GM10266 (cell line): Measurements from ENCODE around the gene AAMP.
"Not testable (repeated sequence)": the region's sequence is repeated elsewhere in the genome, so short reads cannot be mapped to it uniquely, and the experiment has no call there.

Experiments
- DNase-seq: peaks from one replicate; pipeline ENCODE4 v3.0.0; 2012; ENCODE audit errors: extremely low spot score
- TF ChIP-seq, protein P1 (sequence below): IDR thresholded peaks from 2 replicates; pipeline ENCODE4 v1.5.1; 2012; ENCODE audit warnings: mild to moderate bottlenecking, low read depth; ENCODE audit not compliant: control insufficient read depth, insufficient read depth; ENCODE audit errors: missing control alignments

The AAMP gene

DNA sequence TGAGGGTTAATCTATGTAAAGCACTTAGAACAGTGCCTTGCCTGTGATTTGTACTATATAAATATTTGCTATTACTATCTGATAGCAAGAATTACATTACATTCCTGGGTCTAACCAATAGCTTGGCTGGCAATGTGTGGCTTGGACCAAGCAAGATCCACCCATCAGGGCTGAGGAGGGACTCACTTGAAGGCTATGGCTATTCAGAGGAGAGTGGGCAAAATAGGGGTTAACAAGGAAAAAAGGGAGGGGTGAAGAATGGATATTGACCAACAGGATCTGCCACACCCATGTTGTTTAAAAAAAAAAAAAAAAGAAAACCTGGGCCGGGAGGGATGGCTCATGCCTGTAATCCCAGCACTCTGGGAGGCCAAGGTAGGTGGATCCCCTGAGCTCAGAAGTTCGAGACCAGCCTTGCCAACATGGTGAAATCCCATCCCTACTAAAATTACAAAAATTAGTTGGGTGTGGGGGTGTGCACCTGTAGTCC, 42.4 kb upstream of the AAMP start:
- TF ChIP-seq, protein P1, sequence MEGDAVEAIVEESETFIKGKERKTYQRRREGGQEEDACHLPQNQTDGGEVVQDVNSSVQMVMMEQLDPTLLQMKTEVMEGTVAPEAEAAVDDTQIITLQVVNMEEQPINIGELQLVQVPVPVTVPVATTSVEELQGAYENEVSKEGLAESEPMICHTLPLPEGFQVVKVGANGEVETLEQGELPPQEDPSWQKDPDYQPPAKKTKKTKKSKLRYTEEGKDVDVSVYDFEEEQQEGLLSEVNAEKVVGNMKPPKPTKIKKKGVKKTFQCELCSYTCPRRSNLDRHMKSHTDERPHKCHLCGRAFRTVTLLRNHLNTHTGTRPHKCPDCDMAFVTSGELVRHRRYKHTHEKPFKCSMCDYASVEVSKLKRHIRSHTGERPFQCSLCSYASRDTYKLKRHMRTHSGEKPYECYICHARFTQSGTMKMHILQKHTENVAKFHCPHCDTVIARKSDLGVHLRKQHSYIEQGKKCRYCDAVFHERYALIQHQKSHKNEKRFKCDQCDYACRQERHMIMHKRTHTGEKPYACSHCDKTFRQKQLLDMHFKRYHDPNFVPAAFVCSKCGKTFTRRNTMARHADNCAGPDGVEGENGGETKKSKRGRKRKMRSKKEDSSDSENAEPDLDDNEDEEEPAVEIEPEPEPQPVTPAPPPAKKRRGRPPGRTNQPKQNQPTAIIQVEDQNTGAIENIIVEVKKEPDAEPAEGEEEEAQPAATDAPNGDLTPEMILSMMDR = no peak
- DNase-seq = no peak

DNA sequence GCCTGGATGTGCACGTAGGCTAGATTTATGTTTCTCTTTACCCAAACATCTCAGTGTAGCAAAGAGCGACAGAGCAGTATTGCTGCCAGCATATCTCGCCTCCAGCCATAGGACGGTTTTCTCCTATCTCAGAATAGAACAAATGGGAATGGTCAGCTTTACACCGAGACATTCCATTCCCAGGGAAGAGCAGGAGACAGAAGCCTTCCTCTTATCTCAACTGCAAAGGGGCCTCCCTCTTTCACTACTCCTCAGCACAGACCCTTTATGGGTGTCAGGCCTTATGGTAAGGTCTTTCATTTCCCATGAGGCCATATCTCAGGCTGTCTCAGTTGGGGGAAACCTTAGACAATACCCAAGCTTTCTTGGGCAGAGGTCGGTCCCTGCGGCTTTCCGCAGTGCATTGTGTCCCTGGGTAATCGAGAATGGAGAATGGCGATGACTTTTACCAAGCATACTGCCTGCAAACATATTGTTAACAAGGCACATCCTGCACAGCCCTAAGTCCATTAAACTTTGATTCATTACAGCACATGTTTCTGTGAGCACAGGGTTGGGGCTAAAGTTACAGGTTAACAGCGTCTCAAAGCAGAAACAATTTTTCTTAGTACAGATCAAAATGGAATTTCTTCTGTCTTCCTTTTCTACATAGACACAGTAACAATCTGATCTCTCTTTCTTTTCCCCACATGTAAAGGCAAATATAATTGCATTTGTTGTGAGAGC, 41.8 kb upstream of the AAMP start:
- not testable (repeated sequence) for DNase-seq

DNA sequence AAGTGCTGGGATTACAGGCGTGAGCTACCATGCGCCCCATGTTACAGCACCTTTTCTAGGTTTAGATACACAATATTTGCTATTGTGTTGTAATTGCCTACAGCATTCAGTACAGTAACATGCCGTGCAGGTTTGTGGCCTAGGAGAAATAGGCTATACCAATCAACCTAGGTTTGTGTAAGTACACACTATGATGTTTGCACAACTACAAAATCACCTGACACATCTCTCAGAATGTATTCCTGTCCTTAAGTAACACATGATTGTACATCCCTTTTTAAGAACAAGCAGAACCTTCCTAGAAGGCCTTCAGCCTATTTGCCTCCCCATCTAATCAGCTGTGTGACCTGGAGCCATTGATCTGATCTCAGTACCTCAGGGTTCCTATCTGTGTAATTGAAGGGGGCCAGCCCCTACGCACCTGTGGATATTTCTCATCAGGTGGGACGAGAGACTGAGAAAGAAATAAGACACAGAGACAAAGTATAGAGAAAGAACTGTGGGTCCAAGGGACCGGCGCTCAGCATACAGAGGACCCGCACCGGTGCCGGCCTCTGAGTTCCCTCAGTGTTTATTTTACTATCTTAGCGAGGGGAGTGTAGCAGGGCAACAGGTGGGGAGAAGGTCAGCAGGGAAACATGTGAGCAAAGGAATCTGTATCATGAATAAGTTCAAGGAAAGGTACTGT, 41.1 kb upstream of the AAMP start:
- TF ChIP-seq, protein P1 = no peak

DNA sequence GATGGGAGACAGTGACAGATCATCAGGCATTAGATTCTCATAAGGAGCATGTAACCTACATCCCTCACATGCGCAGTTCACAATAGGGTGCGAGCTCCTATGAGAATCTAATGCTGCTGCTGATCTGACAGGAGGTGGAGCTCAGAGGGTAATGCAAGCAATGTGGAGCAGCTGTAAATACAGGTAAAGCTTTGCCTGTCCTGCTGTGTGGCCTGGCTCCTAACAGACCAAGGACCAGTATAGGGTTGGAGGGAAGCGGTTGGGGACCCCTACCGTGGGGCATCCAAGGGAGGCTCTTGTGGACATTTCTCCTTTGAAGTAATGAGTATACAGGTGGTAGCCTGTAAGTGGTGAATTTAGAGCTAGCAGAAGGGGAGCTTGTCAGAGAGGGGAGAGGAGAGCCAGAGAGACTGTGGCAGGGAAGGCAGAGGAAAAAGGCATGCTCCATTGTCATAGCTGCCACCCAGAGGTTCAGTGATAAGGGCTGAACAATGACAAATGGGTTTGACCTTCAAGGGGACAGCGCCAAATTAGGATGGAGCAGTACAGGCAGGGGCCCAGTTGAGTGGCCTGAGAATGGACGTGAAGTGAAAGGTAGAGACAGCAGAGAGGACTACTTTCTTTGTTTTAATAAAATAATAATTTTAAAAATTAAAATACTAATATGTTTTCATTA, 37.6 kb upstream of the AAMP start:
- DNase-seq = no peak
- TF ChIP-seq, protein P1 = no peak

More for the DNA sequence above, 41.1 kb upstream of the AAMP start:
- no peak for DNase-seq

DNA sequence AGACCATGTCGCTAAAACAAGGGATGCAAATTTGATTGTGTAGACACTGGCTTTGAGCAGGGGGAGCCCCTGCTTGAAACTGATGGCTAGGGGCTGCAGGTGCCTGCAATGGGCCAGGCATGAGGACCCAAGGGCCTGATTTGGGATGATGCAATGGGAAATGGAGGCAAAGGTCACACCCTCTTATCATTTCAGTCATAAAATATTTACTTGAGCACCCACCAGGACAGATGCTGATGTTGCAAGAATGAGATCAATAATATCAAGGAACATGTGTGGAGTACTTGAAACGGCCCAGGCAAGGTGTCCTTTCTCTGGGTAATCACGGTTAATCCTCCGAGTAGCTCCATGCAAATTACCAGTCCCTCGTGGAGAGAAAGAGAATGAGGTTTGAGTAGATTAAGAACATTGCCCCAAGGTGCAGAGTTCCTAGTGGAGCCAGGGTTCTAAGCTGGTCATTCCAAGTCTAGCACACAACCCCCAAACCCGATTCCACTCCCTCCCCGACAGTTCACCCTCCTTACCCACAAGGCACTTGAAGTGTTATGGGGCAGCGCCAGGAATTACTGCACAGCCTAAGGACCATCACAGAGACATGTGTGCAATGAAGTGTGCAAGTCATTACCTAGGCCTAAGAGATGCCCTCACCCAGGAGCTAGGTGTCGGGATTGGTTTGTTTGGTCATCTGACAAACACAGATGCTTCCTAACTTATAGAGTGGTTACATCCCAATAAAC, 36.4 kb upstream of the AAMP start:
- TF ChIP-seq, protein P1 = no peak
- no peak for DNase-seq

DNA sequence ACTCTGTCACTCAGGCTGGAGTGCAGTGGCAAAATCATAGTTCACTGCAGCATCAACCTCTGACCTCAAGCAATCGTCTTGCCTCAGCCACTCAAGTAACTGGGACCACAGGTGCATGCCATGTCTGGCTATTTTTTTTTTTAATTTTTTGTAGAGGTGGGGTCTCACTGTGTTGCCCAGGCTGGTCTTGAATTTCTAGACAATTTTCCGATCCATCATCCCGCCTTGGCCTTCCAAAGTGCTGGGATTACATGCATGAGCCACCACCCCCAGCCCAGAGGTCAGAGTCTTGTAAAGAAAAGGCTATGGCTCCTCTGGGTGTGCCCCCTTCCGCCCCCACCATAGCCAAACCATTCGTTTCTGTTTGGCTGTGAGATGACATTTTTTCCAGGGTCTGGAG, 35.4 kb upstream of the AAMP start:
- TF ChIP-seq, protein P1 = no peak
- DNase-seq = no peak

DNA sequence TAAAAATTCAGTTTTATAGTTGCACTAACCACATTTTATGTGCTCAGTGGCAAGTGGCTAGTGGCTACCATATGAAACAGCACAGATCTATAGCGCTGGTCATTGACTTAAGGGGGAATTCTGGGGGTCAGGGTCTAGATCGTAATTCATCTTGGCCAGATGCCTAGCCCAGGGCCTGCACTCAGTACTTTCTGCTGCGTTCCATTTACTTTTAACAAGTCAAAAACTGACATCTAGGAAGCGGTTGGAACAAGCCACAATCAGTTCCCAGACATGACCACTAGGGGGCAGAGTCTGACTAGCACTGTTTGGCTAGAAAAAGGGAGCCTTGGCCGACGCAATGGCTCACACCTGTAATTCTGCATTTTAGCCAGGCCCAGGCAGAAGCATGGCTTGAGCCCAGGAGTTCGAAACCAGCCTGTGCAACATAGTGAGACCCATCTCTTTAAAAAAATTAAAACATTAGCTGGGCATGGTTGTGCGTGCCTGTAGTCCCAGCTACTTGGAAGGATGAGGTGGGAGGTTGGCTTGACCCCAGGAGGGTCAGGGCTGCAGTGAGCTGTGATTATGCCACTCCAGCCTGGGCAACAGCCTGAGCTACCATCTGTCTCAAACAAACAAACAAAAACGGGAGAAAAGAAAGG, 31.4 kb upstream of the AAMP start:
- peak; percentile 71 for DNase-seq
- TF ChIP-seq, protein P1 = peak; percentile 94
